Endothelial cell of umbilical vein (primary cell): ENCODE data around the gene GREB1. TPM values are rescaled to one million over a fixed set of nuclear protein-coding genes. Genes with fewer than 3 reads are reported as not detected.

Source experiments
- BruUV-seq: library from RNA; stranded (reverse); fragments of 400-500 nt; replicated peaks from 2 replicates; lab custom pipeline; 2021; lab: Mats Ljungman, UMichigan
- CTCF ChIA-PET: fragments of 300-600, 350-600 bp; sonication (Branson Sonifier 250); formaldehyde crosslinking; loops from one replicate; lab custom pipeline; 2021; ENCODE audit warnings: antibody characterized with exemption, inconsistent platforms; lab: Charles Lee
- POLR2A ChIA-PET: fragments of 300-600, 350-600 bp; sonication (Branson Sonifier 250); formaldehyde crosslinking; loops from one replicate; lab custom pipeline; 2021; ENCODE audit warnings: antibody characterized with exemption, inconsistent platforms; lab: Charles Lee
- DNase-seq: peaks from one replicate; pipeline ENCODE4 v3.0.0-alpha.2; 2011; ENCODE audit warnings: low read depth, low spot score
- FAIRE-seq: peaks from 2 replicates; lab custom pipeline; 2011; peaks lifted over from hg19 to GRCh38; lab: Jason Lieb, UNC
- H2AFZ ChIP-seq: 2 replicates; pipeline ENCODE4 v1.6.0; 2012; ENCODE audit warnings: low read depth, low read length, control low read depth, inconsistent platforms
- H3K27ac ChIP-seq: 2 replicates; pipeline ENCODE4 v1.5.1; 2011; ENCODE audit warnings: low read depth, mild to moderate bottlenecking, control low read depth, low read length, moderate library complexity; ENCODE audit not compliant: insufficient read depth
- H3K27me3 ChIP-seq, 2 experiments: 2 replicates each; pipeline versions ENCODE4 v1.6.0 to v1.6.1; 2011; ENCODE audit warnings: low read length in 2 of 2, mixed read lengths in 1 of 2; ENCODE audit not compliant: control insufficient read depth in 2 of 2, insufficient read depth in 2 of 2
- H3K36me3 ChIP-seq, 2 experiments: 2 replicates in 1 of 2; 3 replicates in 1 of 2; pipeline ENCODE4 v1.5.1; 2011; ENCODE audit warnings: low read length in 2 of 2, mild to moderate bottlenecking in 1 of 2, moderate library complexity in 1 of 2; ENCODE audit not compliant: control insufficient read depth in 2 of 2, insufficient read depth in 2 of 2; ENCODE audit errors: extremely low read depth in 1 of 2
- H3K4me1 ChIP-seq: 3 replicates; pipeline ENCODE4 v1.5.1; 2011; ENCODE audit warnings: mild to moderate bottlenecking, low read length; ENCODE audit not compliant: control insufficient read depth, insufficient read depth; ENCODE audit errors: extremely low read depth
- H3K4me2 ChIP-seq: 2 replicates; pipeline ENCODE4 v1.6.1; 2011; ENCODE audit warnings: low read length, control low read depth, mixed read lengths; ENCODE audit not compliant: insufficient read depth
- H3K4me3 ChIP-seq, 3 experiments: fragments of 200-600 bp in 1 of 3; sonication (generic), shearing (Covaris generic) in 1 of 3; replicated peaks in 1 of 3; 2 replicates each; pipeline ENCODE4 v1.5.1; 2011 to 2016; ENCODE audit warnings: control low read depth in 3 of 3, low read length in 3 of 3, mild to moderate bottlenecking in 2 of 3, inconsistent platforms in 1 of 3, low read depth in 1 of 3, moderate library complexity in 1 of 3; ENCODE audit not compliant: insufficient read depth in 1 of 3
- H3K79me2 ChIP-seq: 2 replicates; pipeline ENCODE4 v1.6.0; 2012; ENCODE audit warnings: low read length, inconsistent platforms; ENCODE audit not compliant: control insufficient read depth, insufficient read depth
- H3K9ac ChIP-seq: replicated peaks from 2 replicates; pipeline ENCODE3; 2011; ENCODE audit warnings: low read length, control low read depth; ENCODE audit not compliant: insufficient read depth; ENCODE audit errors: extremely low read depth
- H3K9me1 ChIP-seq: replicated peaks from 3 replicates; pipeline ENCODE4 v1.6.0; 2011; ENCODE audit warnings: mild to moderate bottlenecking, low read length; ENCODE audit not compliant: control insufficient read depth, insufficient read depth; ENCODE audit errors: extremely low read depth
- H3K9me3 ChIP-seq: replicated peaks from 2 replicates; pipeline ENCODE4 v1.5.1; 2012; ENCODE audit warnings: low read length, inconsistent platforms; ENCODE audit not compliant: control insufficient read depth, insufficient read depth
- H4K20me1 ChIP-seq: replicated peaks from 2 replicates; pipeline ENCODE3; 2011; ENCODE audit warnings: mild to moderate bottlenecking, low read length; ENCODE audit not compliant: control insufficient read depth, insufficient read depth; ENCODE audit errors: extremely low read depth
- EZH2 ChIP-seq: IDR thresholded peaks from 2 replicates; pipeline ENCODE4 v1.6.1; 2012; ENCODE audit warnings: borderline replicate concordance, low read depth, mild to moderate bottlenecking, moderate library complexity, low read length, inconsistent platforms; ENCODE audit not compliant: severe bottlenecking
- FOS ChIP-seq: IDR thresholded peaks from 2 replicates; pipeline ENCODE4 v1.6.1; 2011; ENCODE audit warnings: mild to moderate bottlenecking, low read length, moderate library complexity, borderline replicate concordance; ENCODE audit not compliant: insufficient read depth
- GATA2 ChIP-seq: IDR thresholded peaks from 2 replicates; pipeline ENCODE4 v1.7.0; 2011; ENCODE audit warnings: low read depth, mild to moderate bottlenecking, moderate library complexity, mixed read lengths, low read length; ENCODE audit not compliant: insufficient read length, insufficient read depth
- JUN ChIP-seq: IDR thresholded peaks from 2 replicates; pipeline ENCODE4 v1.6.1; 2011; ENCODE audit warnings: borderline replicate concordance, low read depth; ENCODE audit not compliant: insufficient read length, insufficient read depth
- MYC ChIP-seq: IDR thresholded peaks from one replicate; pipeline ENCODE4 v1.6.1; 2011; ENCODE audit warnings: mild to moderate bottlenecking, low read depth, low read length
- POLR2A ChIP-seq: IDR thresholded peaks from 2 replicates; pipeline ENCODE4 v1.6.1; 2012; ENCODE audit warnings: low read depth, mild to moderate bottlenecking, control low read depth, low read length
- POLR2AphosphoS5 ChIP-seq: IDR thresholded peaks from 2 replicates; pipeline ENCODE4 v1.6.1; 2012; ENCODE audit warnings: low read depth, mild to moderate bottlenecking, control low read depth, low read length, moderate library complexity; ENCODE audit not compliant: insufficient read depth
- dilution Hi-C: fragments of 300-500 bp; cut with MboI; formaldehyde crosslinking; loops from one replicate; pipeline ENCODE4 v1.15.0; 2019; ENCODE audit warnings: low sequenced_read_pairs; ENCODE audit not compliant: extremely low pct_ligation_motif_present
- intact Hi-C: fragments of 100-400 bp; cut with micrococcal nuclease; formaldehyde crosslinking; loops from one replicate; pipeline ENCODE4 v1.10.0; 2022
- polyA plus RNA-seq, 4 experiments: library from polyadenylated mRNA; depleted of rRNA in 3 of 4; stranded (reverse) in 3 of 4; unstranded in 1 of 4; fragments of >200 nt; gene quantifications; 2 replicates each; pipeline versions ENCODE4 v1.2.1 to v1.2.3, GENCODE V29; 2011 to 2012; ENCODE audit warnings: missing spikeins in 1 of 4
- total RNA-seq: library from RNA; stranded (reverse); gene quantifications from 2 replicates; pipeline ENCODE4 v1.2.3, GENCODE V29; 2021
- TF ChIP-seq, protein P1 (sequence below): IDR thresholded peaks from 2 replicates; pipeline ENCODE4 v1.6.1; 2011; ENCODE audit not compliant: insufficient read depth, insufficient read length
- TF ChIP-seq, protein P2 (sequence below), 2 donors: IDR thresholded peaks; 1 replicate in 1 of 2; 2 replicates in 1 of 2; pipeline ENCODE4 v1.5.1; 2011; ENCODE audit warnings: low read length in 2 of 2, mild to moderate bottlenecking in 2 of 2, moderate library complexity in 2 of 2, control low read depth in 1 of 2, inconsistent platforms in 1 of 2, low read depth in 1 of 2; ENCODE audit not compliant: insufficient read depth in 1 of 2; ENCODE audit errors: extremely low read depth in 1 of 2

Gene GREB1
- total and polyA plus RNA-seq, 2 donors (not counting 3 experiments of a cell fraction or from before 2014, with no cell fraction given) = 0.17 to 0.58 TPM

DNA sequence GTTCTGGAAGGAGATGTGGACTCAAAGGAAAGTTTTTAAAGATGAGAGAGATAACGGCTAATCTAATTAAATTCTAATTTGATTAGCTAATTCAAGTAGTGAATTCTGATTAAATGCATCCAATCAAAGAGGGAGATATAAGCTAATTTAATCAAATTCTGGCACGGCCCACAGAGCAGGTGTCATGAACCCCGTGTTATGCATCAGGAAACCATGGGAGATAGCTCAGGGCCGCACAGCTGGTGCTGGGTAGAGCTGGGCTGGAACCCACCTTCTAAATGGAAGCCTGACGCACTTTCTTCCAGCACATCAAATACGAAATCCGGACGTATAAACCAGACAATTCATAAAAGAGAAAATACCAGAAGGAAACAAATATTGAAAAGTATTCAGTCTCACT, 57.2 kb downstream of the GREB1 start:
- POLR2A ChIA-PET = no interaction called here
- Histone ChIP-seq H3K4me3 (no peak overlapping the region), H3K9ac (no peak overlapping the region), H3K9me1 (no peaks in the 10 kb centered on the region), H3K9me3 (no peaks in the 10 kb centered on the region), H3K4me1 (no peaks in the 10 kb centered on the region), H3K36me3 (no peaks in the 10 kb centered on the region), H2AFZ (no peak overlapping the region), H3K4me2 (no peak overlapping the region), H4K20me1 (no peaks in the 10 kb centered on the region), H3K27me3 (no peaks in the 10 kb centered on the region), H3K27ac (no peak overlapping the region), H3K79me2 (no peaks in the 10 kb centered on the region)
- FAIRE-seq (no peak), DNase-seq (no peak)
- intact Hi-C loops = no loop called here
- no peak for TF ChIP-seq MYC
- dilution Hi-C loops = no loop called here
- CTCF ChIA-PET = interaction anchor here (1.1 to 1.3 kb wide), 4 partner anchors 9 to 90 kb away, joined by 3 to 6 read pairs (median 4); no protein-coding TSS in a partner anchor
- no TSS peak for BruUV-seq

DNA sequence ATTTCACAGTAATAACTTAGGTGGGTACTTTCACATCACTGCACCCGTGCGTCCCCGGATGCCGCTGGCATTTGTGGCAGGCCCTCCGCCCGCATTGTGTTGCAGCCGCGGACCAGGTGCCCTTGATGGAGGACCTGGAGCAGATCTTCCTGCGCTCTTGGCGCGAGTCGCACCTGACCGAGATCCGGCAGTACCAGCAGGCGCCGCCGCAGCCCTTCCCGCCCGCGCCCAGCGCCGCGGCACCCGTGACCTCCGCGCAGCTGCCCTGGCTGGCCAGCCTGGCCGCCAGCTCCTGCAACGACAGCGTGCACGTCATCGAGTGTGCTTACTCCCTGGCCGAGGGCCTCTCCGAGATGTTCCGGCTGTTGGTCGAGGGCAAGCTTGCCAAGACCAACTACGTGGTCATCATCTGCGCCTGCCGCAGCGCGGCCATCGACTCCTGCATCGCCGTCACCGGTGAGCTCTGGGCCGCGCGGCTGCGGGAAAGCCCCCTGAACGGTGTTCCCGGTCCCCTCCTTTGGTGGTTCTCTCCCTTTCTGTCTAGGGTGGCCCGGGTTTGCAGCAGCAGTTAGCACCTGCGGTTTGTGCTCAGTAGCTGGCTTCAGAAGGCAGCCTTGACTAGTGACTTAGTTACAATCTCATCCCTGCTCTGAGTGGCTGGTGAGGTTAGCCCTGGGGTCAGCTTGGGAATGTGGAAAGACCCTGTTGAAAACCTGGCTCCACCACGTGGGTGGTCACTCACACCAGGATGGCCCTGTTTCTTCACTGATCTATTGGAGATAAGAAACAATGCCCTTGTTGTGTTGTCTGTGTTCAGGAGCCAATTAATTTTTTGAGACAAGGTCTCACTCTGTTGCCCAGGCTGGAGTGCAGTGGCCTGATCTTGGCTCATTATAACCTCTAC, 59.1 kb downstream of the GREB1 start:
- no peak for FAIRE-seq
- CTCF ChIA-PET = interaction anchor here (0.9 to 1.6 kb wide), 4 partner anchors 9 to 22 kb away, joined by 3 to 6 read pairs (median 4); no protein-coding TSS in a partner anchor
- no peaks in the 10 kb centered on the region for H4K20me1 ChIP-seq

More for the DNA sequence above, 59.1 kb downstream of the GREB1 start:
- intact Hi-C loops (no loop called here), dilution Hi-C loops (no loop called here)
- no TSS peak for BruUV-seq
- TF ChIP-seq, protein P1, sequence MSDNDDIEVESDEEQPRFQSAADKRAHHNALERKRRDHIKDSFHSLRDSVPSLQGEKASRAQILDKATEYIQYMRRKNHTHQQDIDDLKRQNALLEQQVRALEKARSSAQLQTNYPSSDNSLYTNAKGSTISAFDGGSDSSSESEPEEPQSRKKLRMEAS = no peak
- no peak for TF ChIP-seq POLR2A
- TF ChIP-seq EZH2 = no peak
- TF ChIP-seq MYC = no peak
- no peak for TF ChIP-seq GATA2
- TF ChIP-seq JUN = no peak
- TF ChIP-seq FOS = no peak
- TF ChIP-seq, protein P2, sequence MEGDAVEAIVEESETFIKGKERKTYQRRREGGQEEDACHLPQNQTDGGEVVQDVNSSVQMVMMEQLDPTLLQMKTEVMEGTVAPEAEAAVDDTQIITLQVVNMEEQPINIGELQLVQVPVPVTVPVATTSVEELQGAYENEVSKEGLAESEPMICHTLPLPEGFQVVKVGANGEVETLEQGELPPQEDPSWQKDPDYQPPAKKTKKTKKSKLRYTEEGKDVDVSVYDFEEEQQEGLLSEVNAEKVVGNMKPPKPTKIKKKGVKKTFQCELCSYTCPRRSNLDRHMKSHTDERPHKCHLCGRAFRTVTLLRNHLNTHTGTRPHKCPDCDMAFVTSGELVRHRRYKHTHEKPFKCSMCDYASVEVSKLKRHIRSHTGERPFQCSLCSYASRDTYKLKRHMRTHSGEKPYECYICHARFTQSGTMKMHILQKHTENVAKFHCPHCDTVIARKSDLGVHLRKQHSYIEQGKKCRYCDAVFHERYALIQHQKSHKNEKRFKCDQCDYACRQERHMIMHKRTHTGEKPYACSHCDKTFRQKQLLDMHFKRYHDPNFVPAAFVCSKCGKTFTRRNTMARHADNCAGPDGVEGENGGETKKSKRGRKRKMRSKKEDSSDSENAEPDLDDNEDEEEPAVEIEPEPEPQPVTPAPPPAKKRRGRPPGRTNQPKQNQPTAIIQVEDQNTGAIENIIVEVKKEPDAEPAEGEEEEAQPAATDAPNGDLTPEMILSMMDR (IDR thresholded peaks at IDR 0.05; ENCODE audit: extremely low read depth in 1 of 2, insufficient read depth in 1 of 2, low read depth in 1 of 2, low read length in 2 of 2) = no peak
- TF ChIP-seq POLR2AphosphoS5 = no peak
- DNase-seq = no peak
- no peaks in the 10 kb centered on the region for H3K9me3 ChIP-seq
- H3K4me3 ChIP-seq = no peak overlapping the region
- no peak overlapping the region for H3K27ac ChIP-seq
- POLR2A ChIA-PET = no interaction called here
- no peaks in the 10 kb centered on the region for H3K36me3 ChIP-seq
- H3K27me3 ChIP-seq = no peaks in the 10 kb centered on the region
- H3K4me1 ChIP-seq = no peaks in the 10 kb centered on the region
- no peak overlapping the region for H2AFZ ChIP-seq
- no peaks in the 10 kb centered on the region for H3K79me2 ChIP-seq
- no peaks in the 10 kb centered on the region for H3K9me1 ChIP-seq
- H3K4me2 ChIP-seq = no peak overlapping the region
- H3K9ac ChIP-seq = no peak overlapping the region
